Large intestine (tissue), 3 donors: ENCODE data around the gene ATXN7. TPM values are rescaled to one million over a fixed set of nuclear protein-coding genes. Genes with fewer than 3 reads are reported as not detected.

Experiments used
- DNase-seq, 2 donors: peaks; one replicate each; pipeline versions ENCODE4 v3.0.0 to v3.0.0-alpha.2; 2013
- H3K27ac ChIP-seq: one replicate; pipeline ENCODE4 v1.5.1; 2013; ENCODE audit warnings: low read length
- H3K27me3 ChIP-seq: 2 replicates; pipeline ENCODE4 v1.6.1; 2013; ENCODE audit warnings: low read length; ENCODE audit not compliant: control insufficient read depth, insufficient read depth
- H3K36me3 ChIP-seq: 2 replicates; pipeline ENCODE4 v1.6.1; 2013; ENCODE audit warnings: low read length; ENCODE audit not compliant: control insufficient read depth, insufficient read depth
- H3K4me1 ChIP-seq: one replicate; pipeline ENCODE4 v1.6.1; 2013; ENCODE audit warnings: low read length; ENCODE audit not compliant: control insufficient read depth, insufficient read depth
- H3K4me3 ChIP-seq: one replicate; pipeline ENCODE4 v1.5.1; 2013; ENCODE audit warnings: low read length
- H3K9me3 ChIP-seq: one replicate; pipeline ENCODE4 v1.6.1; 2013; ENCODE audit warnings: mild to moderate bottlenecking, low read depth, low read length, moderate library complexity; ENCODE audit not compliant: control insufficient read depth
- WGBS: methylation state at CpG from one replicate; pipeline ENCODE4 v1.1.5; 2013; ENCODE audit warnings: low lambda C conversion rate; ENCODE audit not compliant: insufficient coverage; 5-methylcytosine and 5-hydroxymethylcytosine counted together
- polyA plus RNA-seq: library from polyadenylated mRNA; unstranded; fragments of 120-200 nt; gene quantifications from one replicate; pipeline ENCODE4 v1.2.1, GENCODE V29; 2013

ATXN7 gene
- polyA plus RNA-seq, 1 donor: 21.0 TPM

GRCh38 chr3:64047787-64048186 lies 184.1 kb downstream of the ATXN7 start:
- Histone ChIP-seq H3K4me3 (no peak overlapping the region), H3K27ac (no peak overlapping the region), H3K36me3 (no peaks in the 10 kb centered on the region), H3K27me3 (peaks cover 18% of the 10 kb centered on the region), H3K9me3 (no peaks in the 10 kb centered on the region), H3K4me1 (no peaks in the 10 kb centered on the region)
- no CpG with 5 or more reads among the region's 7 CpGs for WGBS
- no peak for DNase-seq

GRCh38 chr3:64048631-64049061 lies 185.0 kb downstream of the ATXN7 start:
- Histone ChIP-seq H3K4me1 (no peaks in the 10 kb centered on the region), H3K4me3 (no peak overlapping the region), H3K27me3 (peaks cover 18% of the 10 kb centered on the region), H3K36me3 (no peaks in the 10 kb centered on the region), H3K27ac (no peak overlapping the region), H3K9me3 (no peaks in the 10 kb centered on the region)
- DNase-seq: no peak
- 40% methylated on average over 1 of the region's 3 CpGs for WGBS

GRCh38 chr3:64049136-64049535 lies 185.5 kb downstream of the ATXN7 start:
- Histone ChIP-seq H3K27ac (no peak overlapping the region), H3K9me3 (no peaks in the 10 kb centered on the region), H3K36me3 (no peaks in the 10 kb centered on the region), H3K4me3 (no peak overlapping the region), H3K27me3 (peaks cover 18% of the 10 kb centered on the region), H3K4me1 (no peaks in the 10 kb centered on the region)
- WGBS: no CpG with 5 or more reads among the region's 3 CpGs
- DNase-seq: no peak

- Histone ChIP-seq H3K27ac (no peak overlapping the region), H3K4me1 (no peaks in the 10 kb centered on the region), H3K36me3 (no peaks in the 10 kb centered on the region), H3K9me3 (no peaks in the 10 kb centered on the region), H3K27me3 (peaks cover 18% of the 10 kb centered on the region), H3K4me3 (no peak overlapping the region)
- DNase-seq: no peak
- WGBS: no CpG with 5 or more reads among the region's 4 CpGs
These were observed 186.2 kb downstream of the ATXN7 start for GRCh38 chr3:64049832-64050231.

Other genes with a start within 250 kb of the ATXN7 start
- not detected for gene SNTN, start 211.2 kb upstream of the ATXN7 start, polyA plus RNA-seq
- 0.33 TPM for gene C3orf49, start 44.6 kb upstream of the ATXN7 start, polyA plus RNA-seq
- 72.3 TPM for gene THOC7, start 62 bp upstream of the ATXN7 start, polyA plus RNA-seq
- 1.8 TPM for gene SCAANT1, start 48.5 kb downstream of the ATXN7 start, polyA plus RNA-seq
- gene PSMD6, start 159.6 kb downstream of the ATXN7 start, polyA plus RNA-seq: 71.5 TPM